Astrocyte (in vitro differentiated cells and primary cell): Measurements from ENCODE around the gene ZNF74. TPM values are rescaled to one million over a fixed set of nuclear protein-coding genes. Genes with fewer than 3 reads are reported as not detected.

Experiments used
- DNase-seq: peaks from one replicate; pipeline ENCODE4 v3.0.0-alpha.2; 2010; ENCODE audit warnings: low read depth
- FAIRE-seq: peaks from 2 replicates; lab custom pipeline; 2011; peaks lifted over from hg19 to GRCh38; lab: Jason Lieb, UNC
- H2AFZ ChIP-seq: 2 replicates; pipeline ENCODE4 v1.6.0; 2012; ENCODE audit warnings: low read depth, low read length, inconsistent platforms
- H3K27ac ChIP-seq: 2 replicates; pipeline ENCODE4 v1.5.1; 2011; ENCODE audit warnings: low read depth, low read length, inconsistent platforms
- H3K27me3 ChIP-seq: 2 replicates; pipeline ENCODE4 v1.6.0; 2011; ENCODE audit warnings: low read length, inconsistent platforms; ENCODE audit not compliant: insufficient read depth
- H3K36me3 ChIP-seq: 2 replicates; pipeline ENCODE4 v1.5.1; 2011; ENCODE audit warnings: low read length, inconsistent platforms; ENCODE audit not compliant: insufficient read depth
- H3K4me1 ChIP-seq: 2 replicates; pipeline ENCODE4 v1.5.1; 2011; ENCODE audit warnings: low read length, inconsistent platforms; ENCODE audit not compliant: insufficient read depth
- H3K4me2 ChIP-seq: 2 replicates; pipeline ENCODE4 v1.6.0; 2012; ENCODE audit warnings: low read length, inconsistent platforms
- H3K4me3 ChIP-seq: 2 replicates; pipeline ENCODE4 v1.5.1; 2011; ENCODE audit warnings: low read depth, mild to moderate bottlenecking, low read length, inconsistent platforms; ENCODE audit not compliant: insufficient read depth
- H3K79me2 ChIP-seq: 2 replicates; pipeline ENCODE4 v1.6.0; 2012; ENCODE audit warnings: mild to moderate bottlenecking, low read length, inconsistent platforms; ENCODE audit not compliant: insufficient read depth
- H3K9ac ChIP-seq: 2 replicates; pipeline ENCODE4 v1.6.0; 2012; ENCODE audit warnings: mild to moderate bottlenecking, low read length, inconsistent platforms
- H3K9me3 ChIP-seq: 2 replicates; pipeline ENCODE4 v1.5.1; 2012; ENCODE audit warnings: low read depth, mild to moderate bottlenecking, low read length, inconsistent platforms; ENCODE audit not compliant: insufficient read depth
- H4K20me1 ChIP-seq: 2 replicates; pipeline ENCODE4 v1.6.0; 2012; ENCODE audit warnings: low read length, inconsistent platforms; ENCODE audit not compliant: insufficient read depth
- H3K27ac Mint-ChIP-seq: one replicate; pipeline ENCODE4 v1.8.0; 2021; ENCODE audit warnings: mild to moderate bottlenecking, mixed read lengths; ENCODE audit not compliant: unreplicated experiment
- H3K27me3 Mint-ChIP-seq: one replicate; pipeline ENCODE4 v1.8.0; 2021; ENCODE audit warnings: low read depth, mixed read lengths; ENCODE audit not compliant: unreplicated experiment
- H3K36me3 Mint-ChIP-seq: one replicate; pipeline ENCODE4 v1.8.0; 2021; ENCODE audit warnings: low read depth, mixed read lengths; ENCODE audit not compliant: unreplicated experiment
- H3K4me1 Mint-ChIP-seq: one replicate; pipeline ENCODE4 v1.8.0; 2021; ENCODE audit warnings: low read depth, mixed read lengths; ENCODE audit not compliant: unreplicated experiment
- H3K4me3 Mint-ChIP-seq: one replicate; pipeline ENCODE4 v1.8.0; 2021; ENCODE audit warnings: mild to moderate bottlenecking, moderate library complexity, mixed read lengths; ENCODE audit not compliant: unreplicated experiment
- H3K9me3 Mint-ChIP-seq: one replicate; pipeline ENCODE4 v1.8.0; 2021; ENCODE audit warnings: mild to moderate bottlenecking, mixed read lengths; ENCODE audit not compliant: unreplicated experiment
- CTCF ChIP-seq: IDR thresholded peaks from 2 replicates; pipeline ENCODE4 v1.5.1; 2011; ENCODE audit warnings: low read depth, mild to moderate bottlenecking, inconsistent platforms, low read length, moderate library complexity; ENCODE audit not compliant: insufficient read depth
- EZH2 ChIP-seq: IDR thresholded peaks from 2 replicates; pipeline ENCODE4 v1.6.1; 2012; ENCODE audit warnings: mild to moderate bottlenecking, low read length, inconsistent platforms; ENCODE audit not compliant: insufficient read depth
- total RNA-seq: library from RNA; stranded (reverse); gene quantifications from 2 replicates; pipeline ENCODE4 v1.2.1, GENCODE V29; 2021

Gene ZNF74
- total RNA-seq, 1 donor from 2014 or later = 14.2 TPM

GRCh38 chr22:20397498-20397897 lies 3.5 kb downstream of the ZNF74 start:
- Histone ChIP-seq H3K4me1 (peaks cover 5% of the 10 kb centered on the region), H3K4me2 (no peak overlapping the region), H3K27me3 (no peaks in the 10 kb centered on the region), H3K4me3 (no peak overlapping the region), H3K36me3 (no peaks in the 10 kb centered on the region), H3K9ac (no peak overlapping the region), H3K9me3 (no peaks in the 10 kb centered on the region), H2AFZ (no peak overlapping the region), H4K20me1 (peaks cover 42% of the 10 kb centered on the region), H3K79me2 (peaks cover 44% of the 10 kb centered on the region), H3K27ac (no peak overlapping the region)
- no peaks in the 10 kb centered on the region for H3K27me3 Mint-ChIP-seq
- no peaks in the 10 kb centered on the region for H3K9me3 Mint-ChIP-seq
- no peak overlapping the region for H3K27ac Mint-ChIP-seq
- no peak overlapping the region for H3K4me3 Mint-ChIP-seq
- TF ChIP-seq EZH2 (no peak), CTCF (no peak)
- H3K4me1 Mint-ChIP-seq = peaks cover 19% of the 10 kb centered on the region
- peaks cover 4% of the 10 kb centered on the region for H3K36me3 Mint-ChIP-seq
- DNase-seq = no peak
- no peak for FAIRE-seq

DNA sequence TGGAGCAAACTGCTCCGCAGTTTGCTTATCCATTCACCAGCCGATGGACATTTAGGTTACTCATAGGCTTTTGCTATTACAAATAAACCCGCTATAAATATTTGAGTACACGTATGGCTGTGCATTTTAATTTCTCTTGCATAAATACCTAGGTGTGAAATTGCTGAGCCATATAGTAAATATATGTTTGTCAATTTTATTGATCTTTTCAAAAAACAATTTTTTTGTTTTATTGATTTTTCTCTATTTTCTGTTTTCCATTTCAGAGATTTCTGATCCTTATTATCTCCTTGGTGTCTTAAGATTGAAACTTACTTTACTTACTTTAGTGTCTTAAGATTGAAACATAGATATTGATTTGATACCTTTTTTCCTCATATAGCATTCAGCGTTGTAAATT lies 4.5 kb downstream of the ZNF74 start:
- Histone ChIP-seq H3K27ac (no peak overlapping the region), H3K4me3 (no peak overlapping the region), H3K4me2 (no peak overlapping the region), H3K9me3 (no peaks in the 10 kb centered on the region), H3K4me1 (peaks cover 5% of the 10 kb centered on the region), H3K79me2 (peaks cover 44% of the 10 kb centered on the region), H3K36me3 (no peaks in the 10 kb centered on the region), H2AFZ (no peak overlapping the region), H3K9ac (no peak overlapping the region), H3K27me3 (no peaks in the 10 kb centered on the region), H4K20me1 (peaks cover 42% of the 10 kb centered on the region)
- peaks cover 19% of the 10 kb centered on the region for H3K4me1 Mint-ChIP-seq
- H3K4me3 Mint-ChIP-seq = no peak overlapping the region
- no peaks in the 10 kb centered on the region for H3K27me3 Mint-ChIP-seq
- no peaks in the 10 kb centered on the region for H3K9me3 Mint-ChIP-seq
- no peak for FAIRE-seq
- H3K27ac Mint-ChIP-seq = no peak overlapping the region
- TF ChIP-seq CTCF (no peak), EZH2 (no peak)
- H3K36me3 Mint-ChIP-seq = peaks cover 7% of the 10 kb centered on the region
- no peak for DNase-seq

DNA sequence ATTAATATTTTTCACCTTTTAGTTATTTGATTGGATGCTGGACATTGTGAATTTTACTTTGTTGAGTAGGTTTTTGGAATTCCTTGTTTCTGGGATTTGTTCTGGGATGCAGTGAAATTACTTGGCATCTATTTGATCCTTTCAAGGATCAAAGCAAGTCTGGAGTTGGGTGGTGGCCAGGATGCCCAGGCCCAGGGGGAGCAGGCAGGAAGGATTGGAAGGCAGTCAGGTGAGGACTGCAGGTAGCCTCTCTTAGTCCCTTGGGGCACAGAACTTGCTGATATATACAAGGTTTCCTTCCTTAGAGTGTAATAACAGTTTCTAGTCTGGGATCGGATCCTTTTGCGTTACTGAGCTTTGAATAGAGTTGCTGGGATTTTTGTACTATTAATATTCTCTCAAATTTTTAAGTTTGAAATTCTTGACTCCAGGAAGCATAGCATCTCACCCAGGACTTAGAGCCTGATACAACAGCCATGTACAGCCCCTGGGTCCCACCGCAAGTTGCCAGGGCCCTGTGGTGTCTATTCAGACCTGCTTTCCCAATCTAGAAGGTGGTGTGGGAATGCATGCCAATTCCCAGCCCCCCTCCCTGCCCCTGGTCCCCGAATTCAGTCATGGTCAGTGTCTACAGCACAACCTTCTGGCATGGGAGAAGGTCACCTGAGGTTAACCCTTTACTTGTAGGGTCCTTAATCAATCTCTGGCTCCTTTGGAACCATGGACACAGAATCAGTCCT lies 6.1 kb downstream of the ZNF74 start:
- peaks cover 36% of the 10 kb centered on the region for H3K79me2 ChIP-seq
- no peaks in the 10 kb centered on the region for H3K27me3 Mint-ChIP-seq
- peaks cover 40% of the 10 kb centered on the region for H4K20me1 ChIP-seq
- peaks cover 15% of the 10 kb centered on the region for H3K4me1 Mint-ChIP-seq
- H3K4me3 ChIP-seq = no peak overlapping the region
- H3K27ac ChIP-seq = no peak overlapping the region
- FAIRE-seq (no peak), DNase-seq (no peak)
- no peak overlapping the region for H3K27ac Mint-ChIP-seq
- no peak overlapping the region for H2AFZ ChIP-seq
- no peak overlapping the region for H3K4me3 Mint-ChIP-seq
- no peaks in the 10 kb centered on the region for H3K27me3 ChIP-seq
- peaks cover 2% of the 10 kb centered on the region for H3K36me3 ChIP-seq
- peaks cover 18% of the 10 kb centered on the region for H3K36me3 Mint-ChIP-seq
- H3K9me3 ChIP-seq = no peaks in the 10 kb centered on the region
- H3K9me3 Mint-ChIP-seq = no peaks in the 10 kb centered on the region
- no peak overlapping the region for H3K4me2 ChIP-seq
- H3K4me1 ChIP-seq = peaks cover 2% of the 10 kb centered on the region
- H3K9ac ChIP-seq = no peak overlapping the region
- TF ChIP-seq EZH2 = no peak
- no peak for TF ChIP-seq CTCF
